ENCODE results near the gene CEP164.

CEP164 gene

GRCh38 chr11:117281159-117281558, 46.5 kb upstream of the CEP164 start:
- CTCF ChIA-PET = interaction anchor here (0.7 kb wide), 1 partner anchor 614 kb away, joined by 3 read pairs; no protein-coding TSS in a partner anchor
- peaks cover 3 to 63% of the 10 kb centered on the region in 2 experiments for H3K36me3 ChIP-seq (ENCODE audit: control insufficient read depth in 2 of 2, insufficient read depth in 1 of 2, low read length in 2 of 2)

GRCh38 chr11:117281869-117282268, 45.8 kb upstream of the CEP164 start:
- POLR2A ChIA-PET = no interaction called here
- TF ChIP-seq SP7 (tag by site-specific recombination; IDR thresholded peaks at IDR 0.05) = no peak
- Histone ChIP-seq H3K36me3 (ENCODE audit: control insufficient read depth in 2 of 2, insufficient read depth in 1 of 2, low read length in 2 of 2) (peaks cover 3 to 70% of the 10 kb centered on the region in 2 experiments), H3K4me3 (ENCODE audit: low read depth, low read length) (no peak overlapping the region), H3K4me1 (ENCODE audit: control insufficient read depth, insufficient read depth, low read length) (no peaks in the 10 kb centered on the region), H3K9me3 (ENCODE audit: control insufficient read depth, insufficient read depth, low read depth, low read length) (no peaks in the 10 kb centered on the region), H3K27ac (ENCODE audit: extremely low read depth, low read depth, low read length) (no peak overlapping the region)
- CTCF ChIA-PET = interaction anchor here (0.7 kb wide), 1 partner anchor 613 kb away, joined by 3 read pairs; no protein-coding TSS in a partner anchor

More at GRCh38 chr11:117281159-117281558, 46.5 kb upstream of the CEP164 start:
- Histone ChIP-seq H3K4me1 (ENCODE audit: control insufficient read depth, insufficient read depth, low read length) (no peaks in the 10 kb centered on the region), H3K9me3 (ENCODE audit: control insufficient read depth, insufficient read depth, low read depth, low read length) (no peaks in the 10 kb centered on the region), H3K27ac (ENCODE audit: extremely low read depth, low read depth, low read length) (no peak overlapping the region), H3K4me3 (ENCODE audit: low read depth, low read length) (no peak overlapping the region)
- peak; percentile 26; the same call in 1 of the 2 replicates for TF ChIP-seq HIC1 (tag by site-specific recombination; IDR thresholded peaks at IDR 0.05)
- no peak for TF ChIP-seq INSM2 (tag by site-specific recombination; IDR thresholded peaks at IDR 0.05)
- POLR2A ChIA-PET = interaction anchor here (1.0 kb wide), 1 partner anchor 10 kb away, joined by 3 read pairs; no protein-coding TSS in a partner anchor

- Histone ChIP-seq H3K27ac (ENCODE audit: extremely low read depth, low read depth, low read length) (no peak overlapping the region), H3K36me3 (ENCODE audit: control insufficient read depth in 2 of 2, insufficient read depth in 1 of 2, low read length in 2 of 2) (peaks cover 3 to 79% of the 10 kb centered on the region in 2 experiments), H3K4me3 (ENCODE audit: low read depth, low read length) (no peak overlapping the region), H3K4me1 (ENCODE audit: control insufficient read depth, insufficient read depth, low read length) (no peaks in the 10 kb centered on the region), H3K9me3 (ENCODE audit: control insufficient read depth, insufficient read depth, low read depth, low read length) (no peaks in the 10 kb centered on the region)
- CTCF ChIA-PET = no interaction called here
- TF ChIP-seq ZNF391 (tag by site-specific recombination; IDR thresholded peaks at IDR 0.05; ENCODE audit: borderline replicate concordance, low read depth) (no peak), ZNF670 (tag by site-specific recombination; IDR thresholded peaks at IDR 0.05; ENCODE audit: low read depth) (no peak), ZNF510 (tag by site-specific recombination; IDR thresholded peaks at IDR 0.05; ENCODE audit: insufficient replicate concordance) (no peak), ZNF114 (tag by site-specific recombination; IDR thresholded peaks at IDR 0.05) (no peak), ZNF274 (IDR thresholded peaks at IDR 0.05; ENCODE audit: low read length) (no peak), ZNF274 (tag by site-specific recombination; IDR thresholded peaks at IDR 0.05; ENCODE audit: borderline replicate concordance) (no peak), ZNF266 (tag by site-specific recombination; IDR thresholded peaks at IDR 0.05; ENCODE audit: low read depth) (no peak), MYNN (tag by site-specific recombination; IDR thresholded peaks at IDR 0.05; ENCODE audit: borderline replicate concordance) (no peak), BCL6B (tag by site-specific recombination; IDR thresholded peaks at IDR 0.05) (no peak), SCRT2 (tag by site-specific recombination; IDR thresholded peaks at IDR 0.05) (no peak), ZNF488 (tag by site-specific recombination; IDR thresholded peaks at IDR 0.05) (no peak), ZNF555 (tag by site-specific recombination; conservative IDR thresholded peaks at IDR 0.05) (no peak), ZNF529 (tag by site-specific recombination; IDR thresholded peaks at IDR 0.05; ENCODE audit: insufficient replicate concordance) (no peak)
- POLR2A ChIA-PET = no interaction called here
Measured at GRCh38 chr11:117282956-117283355, 44.7 kb upstream of the CEP164 start.

Measured in HEK293 (cell line).